ENCODE data around the gene MAGEA8. TPM values are rescaled to one million over a fixed set of nuclear protein-coding genes. Genes with fewer than 3 reads are reported as not detected.
A peak's percentile ranks its signal among the peaks of the same experiment; 100 is the strongest.

Gene MAGEA8
- total and polyA plus RNA-seq, 10 of the 15 experiments (the other 5 are each of a cell fraction or from before 2014, with no cell fraction given), result 0.06 to 0.20 (median 0.13) TPM; not detected in 7

DNA sequence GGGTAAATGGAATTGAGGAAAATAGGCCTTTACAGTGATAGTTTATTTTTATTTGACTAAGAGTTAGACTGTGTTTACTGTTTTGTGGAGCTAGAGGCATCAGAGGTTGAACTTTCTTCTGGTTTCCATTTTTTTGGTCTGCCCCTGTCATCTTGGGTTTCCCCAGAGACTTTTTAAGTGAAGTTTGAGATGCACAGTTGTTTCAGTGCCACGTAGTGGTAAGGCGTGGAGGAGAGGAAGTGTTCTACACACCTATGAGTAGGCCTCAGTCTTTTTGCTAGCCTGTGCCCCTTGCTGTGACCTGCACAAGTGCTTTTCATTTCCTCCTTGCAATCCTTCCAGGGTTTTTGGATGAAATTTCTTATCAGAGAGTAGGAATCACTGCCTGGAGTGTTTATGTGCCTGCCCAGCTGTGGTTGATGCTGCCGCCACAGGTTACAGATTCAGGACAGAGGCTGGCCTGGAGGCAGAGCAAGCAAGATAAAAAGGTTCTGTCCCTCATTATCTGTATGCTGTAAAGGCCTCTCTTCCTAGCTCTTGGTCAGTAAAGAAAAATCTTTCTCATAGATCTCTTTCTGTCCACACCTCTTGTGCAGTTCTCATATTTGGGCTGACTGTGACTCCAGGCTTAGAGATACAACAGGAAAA is 35.9 kb downstream of the MAGEA8 start:
- RAD21 ChIA-PET (ENCODE audit: unreplicated experiment), result interaction anchor here (0.6 to 2.0 kb wide), 7 partner anchors 9 to 118 kb away, joined by 3 to 14 read pairs (median 4); partner anchors contain the start of gene EOLA2
- H3K27me3 ChIP-seq (replicated peaks in 1 of 2; ENCODE audit: control insufficient read depth in 2 of 2, insufficient read depth in 2 of 2, low read length in 1 of 2), result no peaks in the 10 kb centered on the region
- TF ChIP-seq KLF5 (IDR thresholded peaks at IDR 0.05; ENCODE audit: partially characterized antibody), result no peak
- no peak for TF ChIP-seq TBL1XR1 (IDR thresholded peaks at IDR 0.05; ENCODE audit: low read depth, low read length)
- TF ChIP-seq CREB1 (IDR thresholded peaks at IDR 0.05; ENCODE audit: low read depth), result peak; percentile 41; the same call in 1 of the 2 replicates
- 0 out of 2 replicates have a peak, but pooled peaks have one; percentile 23 for TF ChIP-seq POLR2A (IDR thresholded peaks at IDR 0.05; ENCODE audit: low read depth, low read length)
- no peak for TF ChIP-seq MTA3 (IDR thresholded peaks at IDR 0.05; ENCODE audit: borderline replicate concordance, low read length)
- TF ChIP-seq NR2F1 (conservative IDR thresholded peaks at IDR 0.05), result 0 out of 2 replicates have a peak, but pooled peaks have one; percentile 27
- TF ChIP-seq, protein P1, sequence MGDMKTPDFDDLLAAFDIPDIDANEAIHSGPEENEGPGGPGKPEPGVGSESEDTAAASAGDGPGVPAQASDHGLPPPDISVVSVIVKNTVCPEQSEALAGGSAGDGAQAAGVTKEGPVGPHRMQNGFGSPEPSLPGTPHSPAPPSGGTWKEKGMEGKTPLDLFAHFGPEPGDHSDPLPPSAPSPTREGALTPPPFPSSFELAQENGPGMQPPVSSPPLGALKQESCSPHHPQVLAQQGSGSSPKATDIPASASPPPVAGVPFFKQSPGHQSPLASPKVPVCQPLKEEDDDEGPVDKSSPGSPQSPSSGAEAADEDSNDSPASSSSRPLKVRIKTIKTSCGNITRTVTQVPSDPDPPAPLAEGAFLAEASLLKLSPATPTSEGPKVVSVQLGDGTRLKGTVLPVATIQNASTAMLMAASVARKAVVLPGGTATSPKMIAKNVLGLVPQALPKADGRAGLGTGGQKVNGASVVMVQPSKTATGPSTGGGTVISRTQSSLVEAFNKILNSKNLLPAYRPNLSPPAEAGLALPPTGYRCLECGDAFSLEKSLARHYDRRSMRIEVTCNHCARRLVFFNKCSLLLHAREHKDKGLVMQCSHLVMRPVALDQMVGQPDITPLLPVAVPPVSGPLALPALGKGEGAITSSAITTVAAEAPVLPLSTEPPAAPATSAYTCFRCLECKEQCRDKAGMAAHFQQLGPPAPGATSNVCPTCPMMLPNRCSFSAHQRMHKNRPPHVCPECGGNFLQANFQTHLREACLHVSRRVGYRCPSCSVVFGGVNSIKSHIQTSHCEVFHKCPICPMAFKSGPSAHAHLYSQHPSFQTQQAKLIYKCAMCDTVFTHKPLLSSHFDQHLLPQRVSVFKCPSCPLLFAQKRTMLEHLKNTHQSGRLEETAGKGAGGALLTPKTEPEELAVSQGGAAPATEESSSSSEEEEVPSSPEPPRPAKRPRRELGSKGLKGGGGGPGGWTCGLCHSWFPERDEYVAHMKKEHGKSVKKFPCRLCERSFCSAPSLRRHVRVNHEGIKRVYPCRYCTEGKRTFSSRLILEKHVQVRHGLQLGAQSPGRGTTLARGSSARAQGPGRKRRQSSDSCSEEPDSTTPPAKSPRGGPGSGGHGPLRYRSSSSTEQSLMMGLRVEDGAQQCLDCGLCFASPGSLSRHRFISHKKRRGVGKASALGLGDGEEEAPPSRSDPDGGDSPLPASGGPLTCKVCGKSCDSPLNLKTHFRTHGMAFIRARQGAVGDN (IDR thresholded peaks at IDR 0.05), result peak; percentile 45; the same call in 1 of the 2 replicates
- TF ChIP-seq, protein P2, sequence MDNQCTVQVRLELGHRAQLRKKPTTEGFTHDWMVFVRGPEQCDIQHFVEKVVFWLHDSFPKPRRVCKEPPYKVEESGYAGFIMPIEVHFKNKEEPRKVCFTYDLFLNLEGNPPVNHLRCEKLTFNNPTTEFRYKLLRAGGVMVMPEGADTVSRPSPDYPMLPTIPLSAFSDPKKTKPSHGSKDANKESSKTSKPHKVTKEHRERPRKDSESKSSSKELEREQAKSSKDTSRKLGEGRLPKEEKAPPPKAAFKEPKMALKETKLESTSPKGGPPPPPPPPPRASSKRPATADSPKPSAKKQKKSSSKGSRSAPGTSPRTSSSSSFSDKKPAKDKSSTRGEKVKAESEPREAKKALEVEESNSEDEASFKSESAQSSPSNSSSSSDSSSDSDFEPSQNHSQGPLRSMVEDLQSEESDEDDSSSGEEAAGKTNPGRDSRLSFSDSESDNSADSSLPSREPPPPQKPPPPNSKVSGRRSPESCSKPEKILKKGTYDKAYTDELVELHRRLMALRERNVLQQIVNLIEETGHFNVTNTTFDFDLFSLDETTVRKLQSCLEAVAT (IDR thresholded peaks at IDR 0.05), result peak; percentile 82
- TF ChIP-seq MTA2 (IDR thresholded peaks at IDR 0.05; ENCODE audit: low read depth), result 0 out of 2 replicates have a peak, but pooled peaks have one; percentile 16
- TF ChIP-seq MEF2B (IDR thresholded peaks at IDR 0.05; ENCODE audit: partially characterized antibody, poor library complexity, severe bottlenecking), result peak; percentile 76
- TF ChIP-seq, protein P3, sequence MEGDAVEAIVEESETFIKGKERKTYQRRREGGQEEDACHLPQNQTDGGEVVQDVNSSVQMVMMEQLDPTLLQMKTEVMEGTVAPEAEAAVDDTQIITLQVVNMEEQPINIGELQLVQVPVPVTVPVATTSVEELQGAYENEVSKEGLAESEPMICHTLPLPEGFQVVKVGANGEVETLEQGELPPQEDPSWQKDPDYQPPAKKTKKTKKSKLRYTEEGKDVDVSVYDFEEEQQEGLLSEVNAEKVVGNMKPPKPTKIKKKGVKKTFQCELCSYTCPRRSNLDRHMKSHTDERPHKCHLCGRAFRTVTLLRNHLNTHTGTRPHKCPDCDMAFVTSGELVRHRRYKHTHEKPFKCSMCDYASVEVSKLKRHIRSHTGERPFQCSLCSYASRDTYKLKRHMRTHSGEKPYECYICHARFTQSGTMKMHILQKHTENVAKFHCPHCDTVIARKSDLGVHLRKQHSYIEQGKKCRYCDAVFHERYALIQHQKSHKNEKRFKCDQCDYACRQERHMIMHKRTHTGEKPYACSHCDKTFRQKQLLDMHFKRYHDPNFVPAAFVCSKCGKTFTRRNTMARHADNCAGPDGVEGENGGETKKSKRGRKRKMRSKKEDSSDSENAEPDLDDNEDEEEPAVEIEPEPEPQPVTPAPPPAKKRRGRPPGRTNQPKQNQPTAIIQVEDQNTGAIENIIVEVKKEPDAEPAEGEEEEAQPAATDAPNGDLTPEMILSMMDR (IDR thresholded peaks at IDR 0.05 in 2 of 3, conservative IDR thresholded peaks at IDR 0.05 in 1 of 3; ENCODE audit: control insufficient read depth in 2 of 3, extremely low read depth in 1 of 3, insufficient read depth in 1 of 3, low read depth in 3 of 3, low read length in 3 of 3), result peak in 2 of 3 experiments; percentile 14 to 35; a peak in 4 of 6 replicates
- TF ChIP-seq RUNX3 (IDR thresholded peaks at IDR 0.05; ENCODE audit: low read length), result peak; percentile 11; the same call in 1 of the 2 replicates
- TF ChIP-seq IKZF2 (IDR thresholded peaks at IDR 0.05), result 0 out of 4 replicates have a peak, but pooled peaks of 1 of the 2 experiments have one; percentile 26
- TF ChIP-seq NFYA (IDR thresholded peaks at IDR 0.05; ENCODE audit: borderline replicate concordance, low read depth, low read length), result no peak
- peak; percentile 55 for TF ChIP-seq RAD21 (IDR thresholded peaks at IDR 0.05; ENCODE audit: insufficient read depth, low read depth, low read length)
- TF ChIP-seq SPI1 (IDR thresholded peaks at IDR 0.05; ENCODE audit: borderline replicate concordance, insufficient read depth, low read depth, low read length), result peak; percentile 64; the same call in 1 of the 2 replicates
- SMC1A ChIA-PET (ENCODE audit: uncharacterized antibody, unreplicated experiment), result interaction anchor here (0.6 to 2.1 kb wide), 15 partner anchors 9 to 416 kb away, joined by 3 to 16 read pairs (median 4); no protein-coding TSS in a partner anchor
- BruUV-seq (replicated peaks), result no TSS peak
- ATAC-seq (peak; percentile 98), FAIRE-seq (no peak), DNase-seq (ENCODE audit: low read depth, low spot score) (peak; percentile 25)
- no peak overlapping the region for H3K4me2 ChIP-seq (ENCODE audit: control insufficient read depth, insufficient read depth)
- H3K9me3 ChIP-seq (replicated peaks; ENCODE audit: control insufficient read depth, insufficient read depth, low read length), result no peaks in the 10 kb centered on the region
- no peak overlapping the region for H3K4me3 ChIP-seq
- in situ Hi-C loops (cut with MboI), result no loop called here
- intact Hi-C loops (cut with micrococcal nuclease; ENCODE audit: unreplicated experiment), result no loop called here
- 33% methylated on average over 3 of the region's 3 CpGs for WGBS (ENCODE audit: insufficient coverage, insufficient replicate concordance, low lambda C conversion rate, missing lambda C conversion rate)
- H3K4me1 ChIP-seq (ENCODE audit: control insufficient read depth, insufficient read depth, low read length), result no peaks in the 10 kb centered on the region
- peak overlapping the region; percentile 45 for H2AFZ ChIP-seq (ENCODE audit: control insufficient read depth, low read depth, low read length)
- CTCF ChIA-PET, result interaction anchor here (0.9 to 1.3 kb wide), 10 partner anchors 9 to 404 kb away, joined by 3 to 12 read pairs (median 4); partner anchors contain the start of gene EOLA2
- POLR2A ChIA-PET, result interaction anchor here (1.4 to 1.7 kb wide), 2 partner anchors 23 to 87 kb away, joined by 5 to 9 read pairs; no protein-coding TSS in a partner anchor
- H3K27ac ChIP-seq (ENCODE audit: control insufficient read depth, insufficient read depth), result peak overlapping the region; percentile 18; the same call in 1 of the 2 replicates
- no peaks in the 10 kb centered on the region for H3K36me3 ChIP-seq (ENCODE audit: control insufficient read depth in 2 of 2, insufficient read depth in 2 of 2, low read length in 1 of 2)
- H3K79me2 ChIP-seq (ENCODE audit: control insufficient read depth, insufficient read depth, low read length), result no peaks in the 10 kb centered on the region
- no peaks in the 10 kb centered on the region for H4K20me1 ChIP-seq (ENCODE audit: control insufficient read depth, insufficient read depth)
- no peak overlapping the region; the same call in 1 of the 2 replicates for H3K9ac ChIP-seq (ENCODE audit: control insufficient read depth, insufficient read depth, low read length)
